GM18868 (cell line): ENCODE results near the gene DNAH17.

ENCODE experiments used
- ATAC-seq: cut with Tn5 transposase; IDR thresholded peaks from one replicate; pipeline ENCODE4 v1.9.1; 2021; ENCODE audit warnings: mild to moderate bottlenecking, moderate library complexity; ENCODE audit not compliant: unreplicated experiment

Gene DNAH17

DNA sequence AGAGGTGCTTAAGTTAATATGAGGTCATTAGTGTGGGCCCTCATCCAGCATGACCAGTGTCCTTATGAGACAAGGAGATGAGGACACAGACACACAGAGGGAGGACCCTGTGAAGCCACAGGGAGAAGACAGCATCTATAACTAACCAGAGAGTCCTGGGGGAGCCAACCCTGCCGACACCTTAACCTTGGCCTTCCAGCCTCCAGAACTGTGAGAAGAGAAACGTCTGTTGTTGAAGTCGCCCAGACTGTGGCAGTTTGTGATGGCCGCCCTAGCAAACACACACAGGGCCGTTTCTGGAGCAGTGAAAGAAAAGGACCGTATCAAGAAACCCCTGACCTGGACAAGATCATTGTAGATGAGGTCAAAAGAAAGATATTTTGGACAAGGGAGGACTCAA is 26.7 kb downstream of the DNAH17 start:
- no peak for ATAC-seq

DNA sequence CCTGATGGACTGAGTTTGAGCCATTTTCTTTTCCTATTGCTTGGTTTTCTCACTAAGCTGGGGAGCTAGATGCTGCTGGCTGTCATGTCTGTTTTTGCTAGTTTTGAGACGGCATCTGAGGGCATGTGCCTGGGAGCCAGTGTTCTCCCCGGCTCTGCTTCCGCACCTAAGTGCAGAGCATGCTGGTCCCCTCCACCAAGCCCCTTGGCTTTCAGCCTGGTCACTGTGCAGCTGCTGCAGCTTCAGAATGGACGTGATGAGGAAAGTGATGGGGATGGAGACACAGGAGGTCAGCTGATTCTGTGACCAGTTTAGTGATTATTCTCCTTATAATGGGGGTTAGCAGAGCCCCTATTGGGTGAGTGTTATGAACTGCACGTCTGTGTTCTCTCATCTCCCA is 28.5 kb downstream of the DNAH17 start:
- ATAC-seq: no peak

DNA sequence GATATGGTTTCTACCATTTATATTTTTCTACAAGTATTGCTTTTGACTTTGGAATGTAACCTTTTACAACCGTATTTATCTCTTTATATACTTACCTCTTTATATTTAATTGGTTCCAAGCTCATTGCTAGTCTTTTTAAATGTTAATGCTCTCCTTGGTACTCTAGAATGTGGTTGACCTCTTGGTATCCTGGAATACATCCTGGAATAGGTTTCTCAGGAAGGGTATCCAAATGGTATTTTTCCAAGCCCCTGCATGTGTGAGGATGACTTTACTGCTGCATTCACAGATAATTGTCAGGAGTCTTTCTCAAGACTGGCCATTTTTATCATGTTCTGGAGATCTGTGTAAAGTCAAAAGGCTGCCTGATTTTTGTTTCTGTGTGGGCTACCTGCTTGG is 30.2 kb downstream of the DNAH17 start:
- no peak for ATAC-seq

DNA sequence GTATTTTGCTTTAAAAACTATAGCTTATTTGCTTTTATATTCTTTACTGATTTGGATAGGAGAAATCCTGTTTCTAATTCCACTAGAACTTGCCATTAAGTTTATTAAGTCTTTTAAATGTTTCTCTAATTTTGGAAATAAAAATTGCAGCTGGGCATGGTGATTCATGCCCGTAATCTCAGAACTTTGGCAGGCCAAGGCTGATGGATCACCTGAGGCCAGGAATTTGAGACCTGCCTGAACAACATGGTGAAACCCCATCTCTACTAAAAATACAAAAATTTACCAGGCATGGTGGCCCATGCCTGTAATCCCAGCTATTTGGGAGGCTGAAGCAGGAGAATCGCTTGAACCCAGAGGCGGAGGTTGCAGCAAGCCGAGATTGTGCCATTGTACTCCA is 30.7 kb downstream of the DNAH17 start:
- no peak for ATAC-seq

DNA sequence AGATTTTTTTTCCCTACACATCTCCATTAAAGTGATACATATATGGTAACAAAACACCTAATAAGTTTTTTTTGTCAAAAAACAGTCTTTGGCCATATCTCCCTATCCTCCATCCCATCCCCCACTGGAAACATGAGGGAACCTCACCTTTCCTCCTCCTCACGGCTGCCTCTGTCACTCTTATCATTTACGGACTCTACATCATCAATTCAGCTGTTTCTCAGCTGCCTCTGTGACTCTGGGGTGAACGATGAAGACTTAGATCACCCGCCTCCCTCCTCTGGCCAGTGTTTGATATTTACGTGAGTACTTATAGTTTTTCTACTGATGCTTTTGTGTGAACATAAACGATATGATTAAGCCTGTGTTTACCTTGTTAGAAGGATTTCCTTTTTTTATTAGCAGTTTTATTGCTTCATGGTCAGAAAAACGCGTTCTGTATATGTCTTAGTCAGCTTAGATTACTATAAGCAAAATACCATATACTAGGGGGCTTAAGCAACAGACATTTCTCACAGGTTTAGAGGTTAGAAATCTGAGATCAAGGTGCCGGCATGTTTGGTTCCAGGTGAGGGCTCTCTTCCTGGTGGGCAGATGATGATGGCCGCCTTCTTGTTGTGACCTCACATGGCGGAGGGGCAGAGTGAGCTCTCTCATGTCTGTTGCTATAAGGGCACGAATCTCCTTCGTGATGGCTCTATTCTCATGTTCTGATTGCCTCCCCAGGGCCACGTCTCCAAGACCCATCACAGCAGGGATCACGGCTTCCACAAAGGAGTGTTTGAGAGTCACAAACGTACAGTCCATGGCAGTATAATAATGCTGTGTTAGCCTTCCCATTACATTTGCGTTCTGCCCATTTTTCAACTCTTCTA is 32.1 kb downstream of the DNAH17 start:
- ATAC-seq: no peak

DNA sequence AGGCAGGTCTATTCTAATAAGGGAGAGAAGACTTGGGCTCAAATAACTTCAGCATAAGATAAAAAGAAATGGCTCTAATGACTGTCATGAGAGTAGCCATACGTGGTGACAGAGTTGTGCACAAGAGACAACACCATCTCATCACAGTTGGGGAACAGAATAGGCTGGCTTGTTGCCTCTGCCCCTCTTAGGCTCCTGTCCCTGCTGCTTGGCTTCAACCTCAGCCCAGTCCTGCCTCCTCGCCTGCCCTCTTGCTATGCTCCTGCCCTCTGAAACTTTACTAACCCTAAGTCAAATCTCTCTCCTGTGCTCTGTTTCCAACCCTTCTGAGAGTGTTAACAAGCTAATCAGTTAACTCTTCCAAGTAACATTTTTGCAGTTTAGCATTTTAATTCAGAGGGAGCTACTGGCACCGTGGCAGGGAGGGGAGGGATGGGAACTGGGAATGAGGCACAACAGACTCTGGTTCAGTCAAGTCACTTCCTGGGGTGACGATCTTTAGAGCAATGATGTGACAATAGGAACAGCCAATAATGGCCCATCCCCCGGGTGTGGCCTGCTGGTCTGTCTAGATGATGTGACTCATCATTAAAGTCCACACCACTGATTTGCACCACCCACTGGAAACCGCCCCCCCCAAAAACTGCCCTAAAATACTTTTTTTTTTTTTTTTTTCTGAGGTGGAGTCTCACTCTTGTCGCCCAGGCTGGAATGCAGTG is 35.5 kb downstream of the DNAH17 start:
- ATAC-seq: no peak

DNA sequence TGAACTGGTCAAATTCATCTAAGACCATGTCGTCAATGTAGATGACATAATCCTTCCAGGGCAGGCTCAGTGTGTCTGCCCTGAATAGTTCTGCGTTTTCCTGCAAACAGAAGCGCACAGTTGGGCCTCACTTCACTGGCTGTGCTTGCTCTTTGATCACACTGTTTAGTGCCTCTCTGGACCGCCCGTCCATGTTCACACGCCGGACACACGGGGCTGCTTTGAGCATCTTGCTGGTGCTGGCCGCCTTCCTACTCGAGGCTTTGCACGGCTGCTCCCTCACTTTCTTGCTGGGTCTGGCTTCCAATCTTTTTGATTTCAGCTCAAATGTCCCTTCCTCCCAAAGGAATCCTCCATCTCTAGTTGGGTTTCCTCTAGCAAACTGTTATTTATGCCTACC is 37.4 kb downstream of the DNAH17 start:
- no peak for ATAC-seq

DNA sequence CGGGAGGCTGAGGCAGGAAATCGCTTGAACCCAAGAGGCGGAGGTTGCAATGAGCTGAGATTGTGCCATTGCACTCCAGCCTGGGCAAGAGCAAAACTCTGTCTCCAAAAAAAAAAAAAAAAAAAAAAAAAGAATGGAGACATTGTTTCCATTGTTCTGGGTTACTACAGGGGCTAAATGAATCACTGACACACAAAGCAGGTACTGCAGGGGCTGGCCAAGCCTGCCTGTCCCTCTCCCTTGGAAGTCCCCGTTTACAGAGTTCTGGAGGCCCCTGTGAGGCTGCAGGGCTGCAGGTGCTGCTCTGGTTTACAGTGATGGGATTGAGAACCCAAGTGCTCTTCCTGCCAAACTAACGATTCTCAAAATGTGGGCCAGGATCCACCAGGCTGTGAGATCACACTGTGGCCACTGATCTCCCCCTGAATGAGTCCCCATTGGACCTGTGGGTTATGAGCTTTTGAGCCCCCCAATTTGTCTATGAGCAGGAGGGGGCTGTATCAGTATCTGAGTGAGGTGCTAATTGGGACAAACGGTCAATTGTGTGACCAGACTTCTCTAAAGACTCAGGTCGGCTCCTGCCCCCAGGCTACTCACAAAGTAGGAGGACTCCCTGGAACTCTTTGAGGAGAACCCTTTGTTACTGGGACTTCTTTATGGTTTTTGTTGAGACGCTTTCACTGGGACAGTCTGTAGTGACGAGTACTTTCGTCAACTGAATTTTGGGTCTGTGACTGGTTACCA is 39.0 kb downstream of the DNAH17 start:
- no peak for ATAC-seq

DNA sequence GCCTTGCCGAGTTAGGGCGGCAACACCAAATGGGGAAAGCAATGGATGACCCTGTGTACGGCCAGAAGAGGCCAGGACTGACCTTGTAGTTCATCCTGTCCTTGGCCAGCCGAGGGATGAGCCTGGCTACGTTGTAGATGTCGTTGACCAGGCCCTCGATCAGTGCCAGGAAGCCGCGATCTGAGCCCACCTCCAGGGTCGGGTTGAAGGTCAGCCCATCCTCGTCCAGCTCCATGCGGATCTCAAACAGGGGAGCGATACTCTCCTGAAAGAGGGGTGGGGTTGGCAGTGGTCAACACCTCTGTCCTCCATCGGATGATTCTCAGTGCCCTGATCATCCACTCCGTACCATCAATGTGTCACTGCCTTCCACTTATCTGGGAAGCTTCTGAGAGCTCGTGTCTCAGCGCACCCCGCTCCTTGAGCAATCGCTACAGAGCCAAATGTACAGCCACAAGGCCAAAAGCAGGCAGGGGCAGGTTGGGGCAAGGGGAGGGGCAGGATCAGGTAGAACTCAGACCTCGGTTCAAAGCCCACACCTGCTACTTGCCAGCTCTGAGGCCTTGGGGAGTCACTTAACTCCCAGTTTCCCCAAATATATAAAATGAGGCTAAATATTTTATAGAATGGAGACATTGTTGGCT is 39.9 kb downstream of the DNAH17 start:
- ATAC-seq: no peak

DNA sequence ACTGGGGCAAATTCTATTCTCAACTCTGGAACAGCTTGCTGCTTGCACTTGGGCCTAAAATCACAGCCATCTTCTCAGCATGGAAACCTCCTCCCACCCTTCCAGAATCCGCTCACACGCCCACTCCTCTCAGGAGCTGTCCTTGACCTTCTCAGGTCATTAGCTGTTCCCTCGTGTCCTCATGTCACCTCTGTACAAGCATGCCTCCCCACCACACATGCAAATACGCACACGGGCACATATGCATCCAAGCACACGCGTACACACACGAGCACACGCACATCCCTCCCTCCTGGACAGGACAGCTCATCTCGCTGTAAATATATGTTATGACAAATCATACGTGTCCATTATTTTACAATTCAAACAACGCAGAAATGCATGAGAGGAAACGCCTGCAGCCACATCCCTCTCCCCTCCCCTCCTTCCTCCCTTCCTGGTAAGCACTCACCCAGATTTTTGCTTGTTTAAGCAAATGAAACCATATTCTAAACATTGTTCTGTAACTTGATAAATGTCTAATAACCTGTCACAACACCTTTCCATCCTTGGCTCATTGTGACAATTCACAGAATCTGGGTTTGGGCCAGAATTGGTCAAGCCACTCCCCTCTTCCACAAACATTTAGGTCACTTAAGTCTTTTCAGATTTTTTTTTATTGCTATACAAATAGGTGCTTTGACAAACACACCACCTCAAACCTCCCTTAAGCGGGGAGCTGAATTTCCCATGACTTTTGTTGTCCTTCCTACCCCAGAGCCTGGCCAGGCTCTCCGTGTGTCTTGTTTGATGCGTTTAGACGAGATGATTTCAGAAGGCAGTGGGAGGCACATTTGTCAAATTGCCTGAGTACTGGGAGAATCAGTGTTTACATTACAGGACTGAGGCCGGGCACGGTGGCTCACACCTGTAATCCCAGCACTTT is 41.7 kb downstream of the DNAH17 start:
- no peak for ATAC-seq

DNA sequence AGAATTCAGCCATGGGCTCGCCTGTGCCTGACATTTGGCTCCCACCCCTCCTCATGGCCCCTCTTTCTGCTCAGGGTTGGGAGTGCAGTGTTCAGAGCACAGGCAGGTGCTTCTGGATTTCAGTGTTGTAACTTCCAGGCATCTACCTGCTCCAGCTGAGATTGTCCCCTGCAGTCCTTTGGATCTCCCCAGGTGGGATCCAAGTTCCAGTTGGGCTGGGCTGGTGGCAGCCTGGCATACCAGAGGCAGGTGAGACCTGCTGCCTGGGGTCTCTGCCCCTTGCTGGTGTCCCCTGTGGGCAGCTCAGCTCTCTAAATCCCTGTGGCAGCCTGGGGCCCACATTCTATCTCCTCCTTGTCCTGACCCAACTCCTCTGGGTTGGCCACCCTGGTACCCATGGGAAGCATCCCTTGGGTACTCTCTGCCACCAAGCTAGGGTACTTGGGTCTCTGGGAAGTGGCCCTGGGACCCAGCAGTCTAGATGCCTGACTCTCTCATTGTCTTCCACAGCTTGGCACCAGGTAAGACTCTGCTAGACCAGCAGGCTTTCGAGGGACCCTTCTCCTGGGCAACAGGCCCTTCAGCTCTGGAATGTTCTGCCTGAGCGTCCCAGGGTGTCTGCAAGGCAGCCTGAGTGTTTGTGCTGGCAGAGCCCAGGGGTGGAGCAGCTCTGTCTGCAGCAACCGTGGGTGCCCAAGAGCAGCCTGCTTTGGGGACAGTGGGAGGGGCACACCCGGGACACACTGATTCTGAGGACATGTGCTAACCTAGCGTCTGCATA is 42.5 kb downstream of the DNAH17 start:
- no peak for ATAC-seq

DNA sequence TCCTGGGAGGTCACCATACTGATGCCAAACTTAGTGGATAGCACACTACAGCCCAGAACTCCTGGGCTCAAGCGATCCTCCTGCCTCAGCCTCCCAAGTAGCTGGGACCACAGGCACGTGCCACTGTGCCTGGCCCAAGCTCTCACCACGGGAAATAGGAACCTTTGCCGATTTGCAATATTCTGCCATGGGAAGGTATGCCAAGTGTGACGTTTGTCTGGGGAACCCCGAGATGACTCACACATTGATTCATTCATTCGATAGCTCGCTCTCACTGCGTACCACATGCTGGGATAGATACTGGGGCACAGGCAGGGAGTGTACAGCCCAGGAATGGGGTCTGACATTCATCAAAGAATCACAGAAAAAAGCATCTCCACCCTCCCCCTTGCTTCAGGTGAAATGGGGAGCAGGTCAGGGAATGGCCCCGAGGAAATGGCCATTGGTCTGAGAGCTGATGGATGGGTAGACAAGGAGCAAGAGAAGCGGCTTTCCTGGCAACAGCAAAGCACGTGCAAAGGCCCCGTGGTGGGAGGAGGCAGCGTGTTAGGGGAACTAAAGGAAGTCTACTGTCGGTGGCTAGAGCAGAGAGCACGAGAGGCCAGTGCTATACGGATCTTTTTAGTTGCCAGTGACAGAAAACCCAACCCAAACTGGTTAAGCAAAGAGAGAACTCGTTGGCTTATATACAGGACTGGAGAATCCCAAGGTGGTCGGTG is 44.1 kb downstream of the DNAH17 start:
- no peak for ATAC-seq

DNA sequence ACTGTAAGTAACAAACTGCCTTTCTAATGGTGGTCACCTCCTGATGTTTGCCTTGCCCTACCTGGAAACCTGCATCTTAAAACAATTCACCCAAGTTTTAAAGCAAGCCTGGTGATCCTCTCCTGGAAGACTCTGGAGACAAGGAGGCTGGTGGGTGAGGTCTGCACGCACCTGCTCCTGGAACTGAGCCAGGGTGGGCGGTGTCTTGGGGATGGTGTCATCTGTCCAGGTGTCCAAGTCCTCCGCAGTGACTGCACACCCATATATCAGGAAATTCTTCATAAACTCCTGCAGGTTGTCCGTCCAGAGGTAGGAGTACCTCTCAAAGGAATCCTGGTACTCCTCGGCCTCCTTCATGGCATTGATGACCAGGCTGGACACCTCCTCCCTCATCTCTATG is 44.9 kb downstream of the DNAH17 start:
- ATAC-seq: no peak

DNA sequence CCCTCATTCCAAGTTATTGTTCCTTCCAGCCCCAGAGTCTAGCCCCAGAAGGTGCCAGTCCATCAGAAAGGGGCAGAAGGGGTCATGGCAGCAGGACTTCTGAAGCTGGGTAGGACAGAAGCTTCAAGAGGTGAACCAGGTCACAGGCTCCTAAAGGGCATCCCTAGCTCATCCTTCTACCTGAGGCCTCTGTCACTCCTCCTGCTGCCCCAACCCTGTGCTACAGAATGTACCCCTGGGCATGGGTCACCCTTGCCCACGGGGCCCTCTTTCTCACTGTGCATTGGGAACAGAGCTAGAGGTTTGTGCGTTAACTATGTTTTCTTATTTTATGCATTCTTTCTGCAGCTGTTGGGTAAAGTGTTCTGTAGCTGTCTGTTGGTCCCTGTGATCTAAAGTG is 46.5 kb downstream of the DNAH17 start:
- no peak for ATAC-seq

DNA sequence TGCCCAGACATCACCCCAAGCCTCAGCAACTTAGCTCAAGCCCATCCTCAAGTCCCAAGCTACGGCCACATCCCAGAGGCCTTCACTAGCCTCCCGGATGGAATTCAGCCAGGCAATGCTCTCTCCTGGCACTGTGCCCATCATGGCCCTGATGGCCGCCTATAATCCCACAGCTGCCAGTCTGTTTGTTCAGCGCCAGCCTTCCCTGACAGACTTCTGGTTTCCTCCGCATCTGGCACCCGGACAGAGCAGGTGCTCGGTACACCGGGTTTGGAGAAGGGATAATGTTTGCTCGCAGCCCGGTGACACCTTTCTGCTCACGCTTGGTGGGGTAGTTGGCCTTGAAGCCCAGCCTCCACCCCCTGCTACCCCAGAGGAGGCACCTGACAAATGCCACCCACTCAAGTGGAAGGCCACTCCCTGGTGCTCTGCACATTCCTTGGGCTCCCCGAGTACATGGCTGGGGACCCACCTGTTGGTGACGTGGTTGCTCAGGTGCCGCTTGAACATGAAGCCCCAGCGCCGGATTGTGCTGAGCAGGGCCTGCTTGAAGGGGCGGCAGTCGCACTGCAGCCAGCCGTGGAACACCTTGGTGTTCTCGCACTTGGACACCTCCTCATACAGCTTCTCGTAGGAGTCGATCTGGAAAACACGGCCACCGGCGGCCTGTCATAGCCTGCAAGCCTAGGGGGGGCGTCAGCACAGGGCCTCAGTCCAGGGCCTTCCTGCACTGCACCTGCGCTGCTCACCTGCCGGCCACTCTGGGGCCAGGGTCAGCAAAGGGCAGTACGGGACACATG is 47.1 kb downstream of the DNAH17 start:
- ATAC-seq: no peak

DNA sequence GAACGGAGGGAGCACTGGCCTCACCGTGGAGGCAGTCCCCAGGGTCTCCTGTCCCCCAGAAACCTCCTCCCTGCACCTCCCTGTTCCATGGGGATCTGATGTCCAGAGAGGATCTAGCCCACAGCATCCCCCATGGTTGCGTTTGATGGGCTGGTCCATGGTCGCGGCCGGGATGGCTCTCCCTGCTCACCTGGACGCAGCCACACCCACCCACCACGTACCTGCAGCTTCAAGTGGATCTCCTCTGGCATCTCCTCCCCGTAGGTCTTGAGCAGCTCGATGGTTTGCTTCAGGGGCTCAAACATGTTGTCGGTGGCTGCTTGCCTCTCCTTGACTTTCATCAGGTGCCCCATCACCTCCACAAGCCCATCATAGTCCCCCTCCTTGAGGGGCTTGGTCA is 47.9 kb downstream of the DNAH17 start:
- no peak for ATAC-seq

DNA sequence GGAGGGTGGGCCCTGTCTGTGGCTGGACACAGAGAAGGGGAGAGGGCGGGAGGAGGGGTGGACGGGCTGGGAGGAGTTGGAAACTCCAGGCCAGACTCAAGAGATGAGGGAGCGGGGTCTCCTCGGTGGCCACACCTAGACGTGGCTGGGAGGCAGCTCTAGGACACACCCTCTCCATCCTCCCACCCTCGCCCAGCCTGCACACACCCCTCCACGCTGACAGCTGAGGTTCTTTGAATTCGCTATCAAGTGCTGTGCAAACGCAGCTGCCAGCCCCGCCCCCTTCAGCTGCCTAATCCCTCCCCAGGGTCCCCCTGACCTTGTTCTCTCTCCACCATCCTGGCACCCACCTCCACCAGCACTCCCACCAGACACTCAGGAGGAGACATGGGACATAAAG is 48.7 kb downstream of the DNAH17 start:
- ATAC-seq: no peak

DNA sequence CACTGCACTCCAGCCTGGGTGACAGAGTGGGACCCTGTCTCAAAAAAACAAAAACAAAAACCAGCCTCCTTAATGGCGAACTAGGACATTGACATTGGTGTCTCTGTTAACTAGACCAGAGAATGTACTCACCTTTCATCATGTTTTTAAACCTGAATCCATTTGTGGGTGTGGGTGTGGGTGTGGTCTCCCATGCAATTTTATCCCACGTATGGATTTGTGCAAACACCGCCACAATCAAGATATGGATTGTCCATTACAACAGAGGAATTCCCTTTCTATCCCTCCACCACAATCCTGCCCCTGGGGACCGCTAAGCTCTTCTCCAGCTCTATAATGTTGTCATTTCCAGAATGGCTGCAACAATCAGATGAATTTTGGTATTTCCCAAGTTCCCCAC is 49.9 kb downstream of the DNAH17 start:
- ATAC-seq: no peak
